GM21360 (cell line): ENCODE measurements around the gene COL4A6.

Source experiments
- ATAC-seq: cut with Tn5 transposase; IDR thresholded peaks from one replicate; pipeline ENCODE4 v1.9.1; 2021; ENCODE audit warnings: mild to moderate bottlenecking, moderate library complexity; ENCODE audit not compliant: unreplicated experiment

COL4A6 gene

DNA sequence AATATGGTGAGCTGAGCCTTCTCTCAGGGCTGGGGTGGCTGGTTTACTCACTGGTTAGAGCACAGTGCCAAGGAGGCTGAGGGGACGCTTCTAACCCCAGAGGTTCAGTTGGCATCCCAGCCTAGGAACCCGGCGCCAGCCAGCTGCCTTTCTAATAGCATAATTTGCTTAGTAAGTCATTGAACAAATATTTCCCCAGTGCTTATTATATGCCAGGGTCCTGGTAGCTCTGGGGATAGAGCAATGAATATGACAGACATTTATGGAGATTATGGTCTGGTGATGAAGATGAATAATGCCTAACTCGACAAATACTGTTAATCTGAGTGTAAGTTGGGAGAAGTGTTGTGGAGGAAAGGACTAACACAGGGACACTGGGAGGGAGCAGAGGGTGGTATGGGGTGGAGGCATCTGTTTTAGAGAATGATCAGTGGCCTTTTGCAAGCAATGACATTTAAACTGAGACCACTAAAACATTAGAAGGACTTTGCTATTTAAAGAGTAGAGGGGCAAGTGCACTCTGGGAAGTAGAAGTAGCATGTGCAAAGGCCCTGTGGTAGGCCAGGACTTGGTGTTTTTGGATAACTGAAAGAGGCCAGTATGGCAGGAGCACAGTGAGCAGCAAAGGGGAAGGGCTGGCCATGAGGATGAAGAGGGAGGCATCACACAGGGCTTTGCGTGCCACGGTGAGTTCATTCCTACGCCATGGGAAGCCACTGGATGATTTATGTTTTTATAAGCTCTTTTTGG lies 274.7 kb downstream of the COL4A6 start:
- ATAC-seq: no peak

DNA sequence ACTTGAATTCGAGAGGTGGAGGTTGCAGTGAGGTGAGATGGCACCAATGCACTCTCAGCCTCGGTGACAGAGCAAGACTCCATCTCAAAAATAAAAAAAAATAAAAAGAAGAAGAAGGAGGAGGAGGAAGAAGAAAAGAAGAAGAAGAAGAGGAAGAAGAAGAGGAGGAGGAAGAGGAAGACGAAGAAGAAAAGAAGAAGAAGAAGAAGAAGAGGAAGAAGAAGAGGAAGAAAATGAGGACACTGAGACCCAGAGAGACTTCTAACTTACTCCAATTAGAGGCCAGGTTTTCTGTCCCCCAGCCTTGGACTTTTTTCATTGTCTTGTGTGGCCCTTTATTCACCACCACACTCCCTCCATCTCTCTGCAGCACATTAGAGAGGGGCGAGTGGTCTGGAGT lies 276.0 kb downstream of the COL4A6 start:
- no peak for ATAC-seq

DNA sequence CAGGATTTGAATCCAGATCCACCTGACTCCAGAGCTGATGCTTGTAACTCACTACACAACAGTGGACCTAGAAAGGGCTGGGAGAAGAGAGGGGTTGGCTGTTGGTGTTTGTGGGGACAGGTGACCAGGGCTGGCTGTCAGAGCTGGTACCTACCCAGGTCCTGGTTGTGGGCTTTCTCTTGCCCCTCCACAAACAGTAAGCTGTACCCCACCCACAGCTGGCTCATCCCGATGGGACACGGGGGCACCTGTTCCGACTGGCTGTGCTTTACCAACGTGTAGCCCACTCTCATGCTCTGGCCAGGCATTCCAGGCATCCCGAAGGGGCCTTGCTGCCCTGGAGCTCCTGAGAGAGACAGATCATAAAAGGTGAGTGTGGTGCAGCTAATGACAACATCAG lies 277.9 kb downstream of the COL4A6 start:
- ATAC-seq: no peak

DNA sequence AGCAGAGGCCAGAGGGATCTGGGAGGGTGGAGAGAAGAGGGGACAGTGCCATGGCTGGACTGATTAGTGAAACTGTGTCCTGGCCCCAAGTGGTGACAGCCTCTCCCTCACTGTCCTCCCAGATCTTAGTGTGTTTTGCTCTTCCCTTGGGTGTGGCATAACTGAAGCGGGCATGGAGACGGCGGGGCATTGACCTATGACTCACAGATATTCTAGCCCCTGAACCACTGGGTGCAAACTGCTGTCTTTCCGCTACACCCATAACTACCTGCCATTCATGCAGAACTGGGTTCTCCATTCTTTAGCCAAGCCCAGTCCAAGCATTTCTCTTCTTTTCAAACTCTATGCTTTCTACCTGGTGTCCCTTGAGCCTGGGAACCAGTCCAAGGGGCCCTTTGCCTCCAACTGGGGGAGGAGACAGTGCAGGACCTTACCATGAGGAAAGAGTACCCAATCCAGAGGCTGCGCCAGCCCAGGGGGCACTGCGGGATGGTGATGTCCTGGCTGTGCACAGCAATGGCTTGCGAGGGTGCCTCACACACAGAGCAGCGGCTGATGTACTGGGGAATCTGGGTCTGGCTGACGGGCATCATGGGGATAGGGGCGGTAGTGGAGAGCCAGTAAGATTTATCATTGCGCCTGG lies 279.1 kb downstream of the COL4A6 start:
- ATAC-seq: no peak

DNA sequence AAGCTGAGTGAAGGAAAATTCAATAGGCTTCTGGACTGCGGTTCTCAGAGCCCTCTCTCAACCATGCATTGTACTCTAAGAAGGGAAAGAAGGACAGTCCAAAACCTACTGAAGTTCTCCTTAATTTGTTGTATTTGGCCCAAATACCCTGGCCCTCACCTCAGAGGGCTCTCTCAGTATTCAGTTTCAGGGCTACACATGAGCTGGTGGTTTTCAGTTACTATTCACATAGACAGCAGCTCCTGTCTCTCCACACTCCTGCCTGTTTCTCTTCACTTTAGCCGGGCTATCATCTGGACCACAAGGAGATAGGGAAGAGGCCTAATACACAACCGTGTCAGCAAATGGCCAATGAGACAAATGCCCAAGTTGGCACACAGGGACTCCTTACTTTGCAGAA lies 280.6 kb downstream of the COL4A6 start:
- no peak for ATAC-seq

DNA sequence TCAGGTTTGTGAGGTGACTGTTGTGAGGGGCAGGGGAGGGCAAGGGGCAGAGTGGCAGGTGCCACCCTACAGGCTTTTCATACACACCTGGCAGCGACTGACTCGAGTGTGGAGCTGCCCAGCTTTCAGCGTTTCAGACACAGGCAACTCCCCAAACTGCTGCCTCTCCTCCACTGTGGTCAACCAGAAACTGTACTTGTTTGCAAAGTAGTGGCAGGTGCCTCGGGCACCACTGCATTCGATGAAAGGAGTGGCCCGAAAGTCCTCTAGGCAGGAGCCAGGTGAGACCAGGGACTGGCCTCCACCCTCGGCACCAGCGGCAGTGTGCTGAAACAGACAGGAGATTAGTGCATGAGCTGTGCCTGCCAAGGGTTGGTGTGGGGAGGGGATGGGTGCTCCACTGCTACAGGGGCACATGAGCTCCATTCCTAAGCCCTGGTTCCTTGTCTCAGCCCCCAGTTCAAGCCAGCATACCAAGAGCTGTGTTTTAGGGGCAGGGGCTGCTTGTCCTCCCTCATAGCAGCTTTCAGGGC lies 281.2 kb downstream of the COL4A6 start:
- no peak for ATAC-seq

DNA sequence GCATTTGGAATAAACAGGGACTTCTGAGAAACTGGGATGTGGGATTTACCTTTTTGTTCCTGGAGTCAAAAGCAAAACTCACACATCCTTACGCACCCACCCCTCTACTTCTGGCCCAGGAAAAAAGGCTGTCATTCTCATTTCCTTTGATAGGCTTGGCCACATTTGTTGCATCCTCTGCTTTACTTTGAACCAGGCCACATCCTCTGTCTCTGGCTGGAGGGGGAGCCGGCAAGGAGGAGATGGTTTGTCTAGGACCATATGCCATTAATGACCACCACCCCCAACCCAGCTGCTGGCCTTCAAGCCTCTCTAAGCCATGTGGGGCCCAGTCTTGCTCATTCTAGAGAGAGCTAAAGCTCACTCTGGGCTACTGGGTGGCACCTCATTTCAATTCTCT lies 282.1 kb downstream of the COL4A6 start:
- no peak for ATAC-seq

DNA sequence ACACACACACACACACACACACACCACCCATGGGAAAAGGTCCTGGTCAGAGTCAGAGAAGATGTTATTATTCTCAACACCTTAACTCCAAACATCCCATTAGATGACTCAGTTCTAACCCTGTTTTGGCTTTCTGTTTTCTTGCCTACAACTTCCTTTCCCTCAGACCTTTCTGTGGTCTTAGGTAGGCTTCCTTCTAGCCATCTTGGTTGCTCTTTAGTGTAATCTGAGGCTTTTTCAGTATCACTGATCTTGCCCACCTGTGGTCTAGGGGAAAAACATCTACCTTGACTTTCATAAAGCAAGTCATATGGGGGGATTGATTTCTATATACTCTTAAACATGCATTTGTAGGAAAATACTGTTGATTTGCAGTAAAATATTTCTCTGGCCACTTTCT lies 289.7 kb downstream of the COL4A6 start:
- peak; percentile 68 for ATAC-seq

DNA sequence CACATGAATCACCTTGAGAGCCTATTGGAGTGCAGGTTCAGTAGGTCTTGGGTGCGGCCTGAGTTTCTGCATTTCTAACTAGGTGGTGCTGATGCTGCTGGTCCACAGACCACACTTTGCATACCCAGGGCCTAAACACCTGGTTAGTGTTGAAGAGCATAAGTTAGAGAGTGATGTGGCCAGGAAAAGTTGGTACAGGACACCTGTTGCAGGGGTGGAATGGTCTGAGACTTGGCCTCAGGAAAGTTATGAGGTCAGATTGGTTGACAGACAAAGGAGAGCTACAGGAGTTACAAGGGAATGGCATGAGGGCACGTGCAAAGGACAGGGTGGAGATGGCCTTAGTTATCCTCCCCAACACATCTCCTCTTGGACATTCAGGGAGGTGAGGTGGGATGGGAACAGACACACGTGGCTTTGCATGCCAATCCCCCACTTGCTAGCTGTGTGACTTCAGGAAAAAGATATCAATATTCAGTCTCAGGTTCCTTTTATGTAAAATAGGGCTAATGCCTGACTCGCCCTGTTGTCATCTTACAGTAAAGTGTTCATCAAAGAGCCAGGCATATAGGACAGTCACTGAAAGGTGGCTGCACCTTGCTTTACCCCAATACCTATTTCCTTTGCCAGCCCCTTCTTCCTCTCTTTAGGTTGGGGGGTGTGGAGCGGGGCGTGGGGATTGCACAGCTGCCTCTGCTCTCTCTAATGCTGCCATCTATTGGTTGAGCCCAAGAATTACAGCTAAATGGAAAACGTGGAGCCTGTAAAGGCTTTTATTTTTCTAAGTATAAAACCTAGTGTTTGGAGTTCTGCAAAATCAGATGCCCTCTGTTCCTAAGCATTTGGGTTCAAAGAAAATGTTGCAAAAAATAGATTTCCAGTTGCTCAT lies 299.2 kb downstream of the COL4A6 start:
- no peak for ATAC-seq

DNA sequence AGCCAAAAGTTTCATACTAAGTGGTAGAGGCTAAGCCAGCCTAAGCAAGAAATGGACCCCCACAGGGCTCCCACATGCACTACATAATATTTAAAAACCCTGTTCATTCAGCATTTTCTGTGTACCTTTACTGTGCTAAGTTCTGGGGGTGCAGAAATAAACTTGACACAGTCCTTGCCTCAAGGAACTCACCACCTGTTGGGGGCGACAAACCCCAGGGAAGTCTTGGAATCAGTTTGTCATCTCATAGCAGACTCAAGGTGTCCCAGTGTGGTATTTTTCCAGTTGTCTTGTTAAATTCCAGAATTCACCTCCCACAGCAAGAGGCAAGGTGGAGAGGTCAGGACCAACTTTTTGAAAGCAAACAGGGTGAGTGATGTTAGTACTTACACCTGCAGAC lies 303.5 kb downstream of the COL4A6 start:
- ATAC-seq: no peak

DNA sequence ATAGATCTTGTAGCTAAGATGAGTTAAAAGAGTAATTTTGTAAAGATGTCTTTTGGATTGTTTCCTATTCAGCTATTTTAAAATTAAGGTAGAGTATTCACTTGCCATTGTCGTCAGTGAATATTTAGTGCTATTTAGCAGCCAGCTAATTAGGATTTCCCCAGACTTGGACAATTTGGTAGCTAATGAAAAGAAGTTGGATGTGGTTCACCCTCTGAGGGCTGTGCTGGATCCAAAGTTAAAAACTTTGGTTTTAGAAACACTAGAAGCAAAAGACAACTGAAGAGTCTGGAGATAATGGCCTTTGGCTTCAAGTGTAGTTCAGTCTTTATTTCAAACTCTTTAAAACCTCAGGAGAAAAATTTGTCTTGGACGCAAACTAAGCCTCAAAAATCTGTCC lies 305.3 kb downstream of the COL4A6 start:
- ATAC-seq: no peak

DNA sequence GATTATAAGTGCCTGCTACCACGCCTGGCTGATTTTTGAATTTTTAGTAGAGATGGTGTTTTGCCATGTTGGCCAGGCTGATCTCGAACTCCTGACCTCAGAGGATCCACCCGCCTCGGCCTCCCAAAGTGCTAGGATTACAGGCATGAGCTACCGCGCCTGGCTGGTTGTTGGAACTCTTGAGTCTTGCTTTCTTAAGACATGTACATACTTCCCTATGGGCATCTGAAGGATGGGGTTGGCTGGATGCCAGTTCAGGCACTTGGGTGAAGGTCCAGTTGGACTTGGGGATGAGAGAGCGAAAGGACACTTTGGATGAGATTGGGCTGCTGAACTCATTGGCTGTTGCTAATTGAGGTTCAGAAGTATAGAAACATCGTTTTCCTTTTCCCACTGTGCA lies 306.2 kb downstream of the COL4A6 start:
- ATAC-seq: no peak

DNA sequence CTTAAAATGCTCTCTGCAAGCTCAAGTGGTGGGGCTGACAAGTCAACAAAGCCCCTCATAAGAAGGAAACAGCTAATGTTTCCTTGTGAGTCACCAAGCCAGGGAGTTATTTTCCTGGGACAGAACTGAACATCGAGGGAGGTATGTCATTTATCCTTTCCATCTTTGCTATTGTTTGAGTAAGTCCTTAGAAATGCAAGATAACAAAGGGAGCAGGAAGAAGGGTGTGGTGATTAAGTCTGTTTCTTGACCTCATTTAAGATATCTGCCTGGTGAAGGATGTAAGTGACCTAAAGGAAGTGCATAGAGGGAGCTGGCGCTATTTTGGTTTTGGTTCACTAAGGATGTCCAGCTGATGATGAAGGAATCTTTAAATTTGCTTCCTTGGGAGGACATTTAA lies 306.8 kb downstream of the COL4A6 start:
- no peak for ATAC-seq

DNA sequence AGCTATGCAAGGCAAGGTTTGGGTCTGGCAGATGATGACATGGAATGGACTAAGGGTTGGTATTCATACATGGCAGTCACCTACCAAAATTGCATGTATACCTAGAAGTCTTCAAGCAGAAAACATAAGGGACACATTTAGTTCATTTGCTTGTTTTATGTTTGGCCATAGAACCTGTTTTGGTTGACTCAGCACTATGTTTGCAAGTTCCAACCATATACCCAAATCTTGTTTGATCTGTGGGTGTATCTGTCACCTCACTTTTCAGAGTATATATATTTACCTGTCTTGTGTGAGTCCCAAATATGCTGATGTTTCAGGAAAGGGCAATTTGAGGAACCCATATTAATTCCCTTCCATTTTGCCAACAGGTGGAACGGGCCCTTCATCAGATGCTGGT lies 307.3 kb downstream of the COL4A6 start:
- no peak for ATAC-seq

DNA sequence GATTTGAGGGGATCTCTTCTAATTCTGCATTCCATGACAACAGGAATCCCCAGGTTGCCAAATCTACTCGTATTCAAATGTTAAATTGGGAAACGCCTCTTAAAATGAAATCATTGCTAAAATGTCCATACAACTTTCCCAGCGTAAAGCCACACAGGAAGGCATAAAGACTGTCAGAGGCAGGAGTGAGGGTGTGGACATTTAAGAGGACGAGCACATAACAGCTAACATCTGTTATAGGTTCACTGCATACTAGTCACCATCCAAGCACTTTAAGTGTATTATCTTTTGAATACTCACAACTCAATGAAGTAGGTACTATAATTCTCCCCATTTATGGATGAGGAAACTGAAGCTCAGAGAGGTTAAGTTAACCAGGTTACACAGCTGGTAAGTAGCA lies 311.1 kb downstream of the COL4A6 start:
- no peak for ATAC-seq

DNA sequence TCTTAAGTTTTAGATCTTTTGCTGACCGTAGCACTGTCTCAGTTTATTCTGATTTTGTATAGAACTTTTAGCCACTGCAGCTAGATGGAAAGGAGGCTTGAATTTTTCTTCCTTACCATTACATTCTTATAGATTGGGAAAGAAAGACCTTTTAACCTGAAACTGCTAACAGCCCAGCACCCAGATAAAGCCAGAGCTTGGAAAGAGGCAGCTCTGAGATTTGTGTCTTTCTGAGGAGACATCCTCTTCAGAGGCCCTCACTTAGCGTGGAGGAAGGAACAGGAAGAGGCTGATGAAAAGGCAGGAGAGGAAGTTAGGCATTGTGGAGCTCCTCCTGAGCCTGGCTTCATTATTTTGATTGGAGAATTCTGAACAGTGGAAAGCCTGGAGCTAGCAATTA lies 311.6 kb downstream of the COL4A6 start:
- no peak for ATAC-seq

DNA sequence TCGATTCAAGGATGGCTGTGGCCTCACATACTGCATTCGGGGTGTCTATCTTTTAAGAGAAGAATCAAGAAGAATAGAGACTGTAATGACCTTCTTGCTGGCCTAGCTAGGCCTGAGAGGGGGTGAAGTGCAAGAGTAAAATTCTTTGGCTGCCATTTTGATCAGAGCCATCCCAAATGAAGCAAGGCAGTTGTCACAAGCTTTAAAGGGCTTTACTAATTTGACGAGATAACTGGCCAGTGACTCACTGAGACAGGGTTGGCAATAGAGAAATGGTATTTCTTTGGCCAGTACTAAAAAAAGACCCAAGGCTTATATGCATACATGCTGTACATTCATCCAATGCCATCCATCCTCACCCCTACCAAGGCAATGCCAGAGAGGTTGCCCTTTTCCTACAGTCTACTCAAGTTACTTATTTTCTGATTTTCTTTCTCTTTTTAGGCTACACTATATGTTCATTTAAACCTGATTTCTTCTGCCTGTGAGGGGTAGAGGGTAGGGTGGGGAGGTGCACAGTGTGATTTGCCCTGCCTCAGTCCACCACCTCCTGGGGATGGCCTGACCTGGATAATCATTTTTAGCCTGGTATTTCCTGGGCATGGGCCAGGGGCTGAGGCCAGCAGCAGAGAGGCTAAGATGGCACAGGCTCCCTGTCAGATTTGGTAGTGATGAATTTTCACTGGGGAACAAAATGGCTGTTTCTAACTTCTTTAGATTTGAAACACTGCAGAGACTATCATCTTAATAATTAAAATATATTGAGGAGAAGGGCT lies 314.4 kb downstream of the COL4A6 start:
- ATAC-seq: no peak

DNA sequence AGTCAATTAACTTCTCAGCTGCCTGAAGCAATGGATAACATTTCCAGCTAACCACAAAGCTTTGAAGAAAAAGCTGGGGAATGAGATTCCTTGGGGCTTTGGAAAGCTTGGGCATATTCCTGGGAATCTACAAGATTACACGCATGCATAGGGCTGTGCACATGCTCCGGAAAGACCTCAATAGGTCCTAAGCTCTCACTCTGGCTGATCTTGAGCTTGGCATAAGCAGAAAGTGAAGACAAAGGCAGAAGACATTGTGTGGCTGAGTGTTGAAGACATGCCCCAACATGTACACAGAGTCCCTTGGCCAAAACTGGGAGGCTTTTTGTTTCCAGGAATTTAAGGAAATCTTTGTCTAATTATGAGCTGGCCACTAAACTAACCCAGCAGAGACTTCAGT lies 315.5 kb downstream of the COL4A6 start:
- no peak for ATAC-seq

DNA sequence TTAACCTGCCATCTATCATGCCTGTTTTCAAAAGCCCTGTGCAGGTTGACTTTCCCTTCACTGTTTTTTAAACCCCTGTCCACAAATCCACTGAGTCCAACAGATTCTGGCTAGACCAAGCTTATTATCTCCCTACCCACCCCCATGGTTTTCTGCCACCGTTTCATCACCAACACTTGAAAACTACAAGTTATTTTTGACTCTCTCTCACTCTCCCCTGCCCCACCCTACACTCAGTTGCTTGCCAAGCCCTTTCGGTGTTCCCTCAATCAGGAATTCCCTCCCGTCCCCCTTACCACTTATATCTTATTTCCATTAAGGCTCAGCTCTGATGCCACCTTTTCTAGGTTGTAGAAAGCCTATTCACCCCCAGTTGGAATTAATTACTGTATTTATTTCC lies 316.9 kb downstream of the COL4A6 start:
- no peak for ATAC-seq

DNA sequence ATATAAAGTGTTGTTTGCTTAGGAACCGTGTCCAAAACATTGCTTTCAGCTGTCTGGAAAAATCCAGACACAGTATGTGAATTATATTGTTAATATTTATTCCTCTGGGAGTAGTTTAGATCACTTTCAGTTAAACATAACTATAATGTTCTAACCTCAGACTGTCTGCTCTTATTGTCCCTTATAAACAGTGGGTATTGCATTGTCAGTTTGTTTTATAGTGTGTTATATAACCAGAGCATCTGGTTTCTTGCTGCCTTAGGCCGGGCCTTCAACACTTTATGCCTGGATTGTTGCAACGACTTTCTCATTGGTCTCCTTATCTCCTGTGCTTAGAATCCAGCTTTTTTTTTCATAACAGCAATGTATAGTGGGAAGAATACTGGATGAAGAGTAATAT lies 320.2 kb downstream of the COL4A6 start:
- no peak for ATAC-seq

DNA sequence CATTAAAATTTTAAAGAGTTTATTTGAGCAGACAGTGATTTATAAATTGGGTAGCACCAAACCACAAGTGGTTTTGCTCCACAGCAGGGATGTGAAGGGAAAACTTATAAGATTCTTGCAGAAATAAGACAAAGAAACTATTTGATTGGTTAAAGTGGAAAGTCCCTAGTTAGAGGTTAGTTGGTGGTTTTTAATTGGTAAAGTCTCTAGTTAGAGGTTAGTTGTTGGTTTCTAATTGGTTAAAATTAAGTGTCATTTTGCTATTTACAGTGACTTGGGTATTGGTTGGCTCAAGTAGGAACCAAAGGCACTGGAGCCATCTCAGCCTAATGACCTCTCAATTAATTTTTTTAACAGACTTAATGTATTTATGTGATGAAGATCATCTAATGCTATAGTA lies 323.7 kb downstream of the COL4A6 start:
- no peak for ATAC-seq
